WTC11 (cell line): ENCODE data around the gene KCMF1. TPM values are rescaled to one million over a fixed set of nuclear protein-coding genes. Genes with fewer than 3 reads are reported as not detected.

Source experiments
- ATAC-seq: fragments of 200-7000 bp; cut with Tn5 transposase; 2 replicates; pipeline ENCODE4 v1.10.0; 2021; ENCODE audit warnings: mild to moderate bottlenecking, moderate library complexity
- CTCF ChIA-PET: fragments of 300-600 bp; sonication (Branson Sonifier 250); formaldehyde crosslinking; loops from one replicate; lab custom pipeline; 2021; ENCODE audit warnings: antibody characterized with exemption; lab: Charles Lee
- POLR2A ChIA-PET: fragments of 350-600 bp; sonication (Branson Sonifier 250); formaldehyde crosslinking; loops from one replicate; lab custom pipeline; 2021; ENCODE audit warnings: antibody characterized with exemption; lab: Charles Lee
- DNase-seq: peaks from one replicate; pipeline ENCODE4 v3.0.0; 2021; ENCODE audit warnings: low spot score
- H3K27ac Mint-ChIP-seq: 2 replicates; pipeline ENCODE4 v1.8.0; 2021; ENCODE audit warnings: mixed read lengths
- H3K27me3 Mint-ChIP-seq: 2 replicates; pipeline ENCODE4 v1.8.0; 2021; ENCODE audit warnings: low read depth, mild to moderate bottlenecking, moderate library complexity, mixed read lengths
- H3K36me3 Mint-ChIP-seq: 2 replicates; pipeline ENCODE4 v1.8.0; 2021; ENCODE audit warnings: mixed read lengths
- H3K4me1 Mint-ChIP-seq: 2 replicates; pipeline ENCODE4 v1.8.0; 2022; ENCODE audit warnings: mixed read lengths
- H3K4me3 Mint-ChIP-seq: 2 replicates; pipeline ENCODE4 v1.8.0; 2021; ENCODE audit warnings: mild to moderate bottlenecking, moderate library complexity, mixed read lengths
- H3K9me3 Mint-ChIP-seq: 2 replicates; pipeline ENCODE4 v1.8.0; 2021; ENCODE audit warnings: mixed read lengths
- ATF1 ChIP-seq: sonication (generic); formaldehyde crosslinking; IDR thresholded peaks from 2 replicates; pipeline ENCODE4 v1.8.1; 2023; ENCODE audit warnings: mild to moderate bottlenecking, moderate library complexity, missing genetic modification reagents
- CBFB ChIP-seq: sonication (generic); formaldehyde crosslinking; IDR thresholded peaks from 2 replicates; pipeline ENCODE4 v1.8.1; 2022; ENCODE audit warnings: mild to moderate bottlenecking, low read depth, missing genetic modification reagents
- ESRRA ChIP-seq: sonication (generic); formaldehyde crosslinking; IDR thresholded peaks from 2 replicates; pipeline ENCODE4 v1.8.1; 2022; ENCODE audit warnings: mild to moderate bottlenecking, missing genetic modification reagents, borderline replicate concordance
- ETV6 ChIP-seq: sonication (generic); formaldehyde crosslinking; IDR thresholded peaks from 2 replicates; pipeline ENCODE4 v1.8.1; 2022; ENCODE audit warnings: mild to moderate bottlenecking, missing genetic modification reagents
- FOXP1 ChIP-seq: sonication (generic); formaldehyde crosslinking; IDR thresholded peaks from 2 replicates; pipeline ENCODE4 v1.8.0; 2022; ENCODE audit warnings: missing genetic modification reagents, mild to moderate bottlenecking, moderate library complexity, borderline replicate concordance
- GABPB1 ChIP-seq: sonication (generic); formaldehyde crosslinking; IDR thresholded peaks from 2 replicates; pipeline ENCODE4 v1.8.1; 2023; ENCODE audit warnings: mild to moderate bottlenecking, missing genetic modification reagents
- GTF2I ChIP-seq: fragments of 250-450 bp; sonication (Bioruptor Pico); conservative IDR thresholded peaks from 2 replicates; pipeline ENCODE4 v1.4.0; 2021; ENCODE audit warnings: mild to moderate bottlenecking
- HMGA2 ChIP-seq: fragments of 250-450 bp; sonication (Bioruptor Pico); IDR thresholded peaks from 2 replicates; pipeline ENCODE4 v1.4.0; 2021; ENCODE audit warnings: mild to moderate bottlenecking, moderate library complexity
- JAZF1 ChIP-seq: fragments of 250-450 bp; sonication (Bioruptor Pico); IDR thresholded peaks from 2 replicates; pipeline ENCODE4 v1.9.0; 2021; ENCODE audit warnings: moderate library complexity, mild to moderate bottlenecking, inconsistent platforms
- NR3C1 ChIP-seq: sonication (generic); formaldehyde crosslinking; conservative IDR thresholded peaks from 2 replicates; pipeline ENCODE4 v1.8.1; 2023; ENCODE audit warnings: low read depth, mild to moderate bottlenecking, missing genetic modification reagents
- SMAD4 ChIP-seq: sonication (generic); formaldehyde crosslinking; IDR thresholded peaks from 2 replicates; pipeline ENCODE4 v1.8.0; 2022; ENCODE audit warnings: mild to moderate bottlenecking, missing genetic modification reagents
- ZNF416 ChIP-seq: fragments of 250-450 bp; sonication (Bioruptor Pico); IDR thresholded peaks from 2 replicates; pipeline ENCODE4 v1.9.0; 2021; ENCODE audit warnings: mild to moderate bottlenecking, inconsistent platforms
- total RNA-seq: library from RNA; stranded (reverse); gene quantifications from 3 replicates; pipeline ENCODE4 v1.2.3, GENCODE V29; 2021
- TF ChIP-seq, protein P1 (sequence below): sonication (generic); formaldehyde crosslinking; IDR thresholded peaks from 2 replicates; pipeline ENCODE4 v1.8.1; 2022; ENCODE audit warnings: low read depth, missing genetic modification reagents, borderline replicate concordance
- TF ChIP-seq, protein P2 (sequence below): sonication (generic); formaldehyde crosslinking; IDR thresholded peaks from 2 replicates; pipeline ENCODE4 v1.8.1; 2023; ENCODE audit warnings: mild to moderate bottlenecking, missing genetic modification reagents, moderate library complexity
- TF ChIP-seq, protein P3 (sequence below): sonication (generic); formaldehyde crosslinking; IDR thresholded peaks from 2 replicates; pipeline ENCODE4 v1.8.0; 2022; ENCODE audit warnings: missing genetic modification reagents
- TF ChIP-seq, protein P4 (sequence below): sonication (generic); formaldehyde crosslinking; IDR thresholded peaks from 2 replicates; pipeline ENCODE4 v1.8.1; 2023; ENCODE audit warnings: mild to moderate bottlenecking, missing genetic modification reagents, borderline replicate concordance
- TF ChIP-seq, protein P5 (sequence below): sonication (generic); formaldehyde crosslinking; IDR thresholded peaks from 2 replicates; pipeline ENCODE4 v1.8.1; 2023; ENCODE audit warnings: mild to moderate bottlenecking, missing genetic modification reagents
- TF ChIP-seq, protein P6 (sequence below): sonication (generic); formaldehyde crosslinking; IDR thresholded peaks from 2 replicates; pipeline ENCODE4 v1.8.0; 2022; ENCODE audit warnings: mild to moderate bottlenecking, missing genetic modification reagents

The KCMF1 gene
- total RNA-seq, 1 experiment from 2014 or later = 117 TPM

DNA sequence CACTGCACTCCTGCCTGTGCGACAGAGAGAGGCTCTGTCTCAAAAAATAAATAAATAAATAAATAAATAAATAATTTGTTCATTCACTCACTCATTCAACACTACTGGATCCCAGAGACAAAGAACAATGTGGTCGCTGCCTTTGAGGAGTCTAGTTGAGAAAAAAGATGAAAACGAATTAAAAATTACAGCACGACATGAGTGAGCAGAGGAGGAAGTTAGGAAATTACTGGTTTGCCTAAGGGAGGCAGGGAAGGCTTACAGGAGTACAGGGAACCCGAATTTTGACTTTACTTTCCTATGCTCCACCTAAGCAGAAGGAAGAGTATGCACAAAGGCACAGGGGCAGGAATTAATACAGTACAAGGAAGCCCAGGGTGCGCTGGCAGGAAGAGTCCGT is 4.2 kb upstream of the KCMF1 start (continued):
- TF ChIP-seq, protein P1, sequence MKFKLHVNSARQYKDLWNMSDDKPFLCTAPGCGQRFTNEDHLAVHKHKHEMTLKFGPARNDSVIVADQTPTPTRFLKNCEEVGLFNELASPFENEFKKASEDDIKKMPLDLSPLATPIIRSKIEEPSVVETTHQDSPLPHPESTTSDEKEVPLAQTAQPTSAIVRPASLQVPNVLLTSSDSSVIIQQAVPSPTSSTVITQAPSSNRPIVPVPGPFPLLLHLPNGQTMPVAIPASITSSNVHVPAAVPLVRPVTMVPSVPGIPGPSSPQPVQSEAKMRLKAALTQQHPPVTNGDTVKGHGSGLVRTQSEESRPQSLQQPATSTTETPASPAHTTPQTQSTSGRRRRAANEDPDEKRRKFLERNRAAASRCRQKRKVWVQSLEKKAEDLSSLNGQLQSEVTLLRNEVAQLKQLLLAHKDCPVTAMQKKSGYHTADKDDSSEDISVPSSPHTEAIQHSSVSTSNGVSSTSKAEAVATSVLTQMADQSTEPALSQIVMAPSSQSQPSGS (CRISPR knock-in tag) = no peak
- no peak for TF ChIP-seq JAZF1
- TF ChIP-seq, protein P2, sequence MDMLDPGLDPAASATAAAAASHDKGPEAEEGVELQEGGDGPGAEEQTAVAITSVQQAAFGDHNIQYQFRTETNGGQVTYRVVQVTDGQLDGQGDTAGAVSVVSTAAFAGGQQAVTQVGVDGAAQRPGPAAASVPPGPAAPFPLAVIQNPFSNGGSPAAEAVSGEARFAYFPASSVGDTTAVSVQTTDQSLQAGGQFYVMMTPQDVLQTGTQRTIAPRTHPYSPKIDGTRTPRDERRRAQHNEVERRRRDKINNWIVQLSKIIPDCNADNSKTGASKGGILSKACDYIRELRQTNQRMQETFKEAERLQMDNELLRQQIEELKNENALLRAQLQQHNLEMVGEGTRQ (CRISPR knock-in tag) = no peak
- TF ChIP-seq ESRRA (CRISPR knock-in tag) = no peak

DNA sequence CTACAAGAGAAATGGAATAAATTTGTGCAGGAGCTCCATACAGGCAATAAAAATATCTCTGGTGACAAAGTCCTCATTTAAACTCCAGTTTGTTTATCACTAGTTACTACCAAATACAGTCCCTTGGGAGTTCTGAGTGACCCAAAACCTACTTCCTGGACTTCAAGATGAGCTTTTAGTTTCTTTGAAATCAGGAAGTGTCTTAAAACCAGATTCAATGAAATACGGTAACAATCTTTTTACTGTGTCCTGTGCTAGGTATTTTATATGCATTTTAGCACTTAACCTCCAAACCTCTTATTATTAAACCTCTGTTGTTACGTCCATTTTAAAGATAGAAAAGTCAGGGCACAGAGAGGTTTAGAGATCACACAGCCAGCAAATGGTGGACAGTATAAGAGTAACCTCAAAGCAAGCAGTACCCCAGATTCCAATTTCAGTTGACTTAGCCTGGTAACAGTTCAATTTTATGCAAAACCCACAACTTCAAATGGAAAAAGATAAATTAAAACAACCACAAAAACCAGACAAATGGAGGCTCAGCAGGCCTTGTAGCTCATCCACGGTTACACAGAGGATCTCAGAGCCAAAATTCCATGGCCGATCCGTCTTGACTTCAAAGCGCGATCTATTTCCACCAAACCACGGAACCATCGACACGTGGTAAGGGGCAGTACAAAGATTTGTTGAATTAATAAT is 1.3 kb upstream of the KCMF1 start:
- TF ChIP-seq SMAD4 (CRISPR knock-in tag) (no peak), GTF2I (CRISPR knock-in tag) (0 out of 2 replicates have a peak, but pooled peaks have one; percentile 49)
- DNase-seq = no peak
- no peak for ATAC-seq

DNA sequence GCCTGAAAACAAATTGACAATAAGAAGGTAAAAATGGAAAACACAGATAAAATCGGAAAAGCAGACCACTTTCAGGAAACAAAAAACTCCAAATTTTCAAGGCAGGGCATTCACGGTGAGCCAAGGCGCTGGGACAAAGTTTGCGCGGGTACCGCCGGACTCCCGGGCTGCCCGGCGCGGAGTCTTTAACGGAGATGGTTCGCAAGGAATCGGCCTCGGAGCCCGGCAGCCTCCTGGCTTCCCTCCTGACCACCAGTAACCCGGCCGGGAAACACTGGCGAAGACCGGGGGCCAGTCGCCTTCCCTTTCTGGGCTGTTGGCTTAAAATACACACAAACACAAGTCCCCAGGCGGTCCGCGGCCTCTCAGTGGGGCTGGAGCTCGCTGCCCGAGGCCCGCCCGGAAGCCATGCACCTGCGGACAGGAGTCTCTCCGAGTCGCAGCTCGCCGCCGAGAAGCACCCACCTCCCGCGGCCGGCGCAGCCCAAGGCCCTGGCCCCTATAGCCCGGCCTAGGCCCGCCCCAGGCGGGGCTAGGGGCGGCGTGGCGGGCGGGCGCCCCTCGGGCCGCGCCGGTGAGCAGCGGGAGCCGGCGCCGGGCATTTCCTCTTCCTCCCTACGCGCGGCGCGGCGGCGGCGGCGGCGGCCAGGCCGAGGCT is 622 bp upstream of the KCMF1 start:
- ATAC-seq = peak; percentile 30
- H3K4me1 Mint-ChIP-seq = peaks cover 49% of the 10 kb centered on the region
- H3K27ac Mint-ChIP-seq = peak overlapping the region; percentile 100
- DNase-seq = peak; percentile 71
- no peaks in the 10 kb centered on the region for H3K27me3 Mint-ChIP-seq
- ChIA-PET CTCF (interaction anchor here (1.0 to 4.9 kb wide), 2 partner anchors 12 to 45 kb away, joined by 4 to 32 read pairs; no protein-coding TSS in a partner anchor), POLR2A (interaction anchor here (1.1 to 6.7 kb wide), 4 partner anchors 11 to 83 kb away, joined by 3 to 90 read pairs (median 8); no protein-coding TSS in a partner anchor)
- peak overlapping the region; percentile 99 for H3K4me3 Mint-ChIP-seq
- no peaks in the 10 kb centered on the region for H3K9me3 Mint-ChIP-seq
- peaks cover 26% of the 10 kb centered on the region for H3K36me3 Mint-ChIP-seq
- no peak for TF ChIP-seq CBFB
- 0 out of 2 replicates have a peak, but pooled peaks have one; percentile 10 for TF ChIP-seq ZNF416
- TF ChIP-seq, protein P3, sequence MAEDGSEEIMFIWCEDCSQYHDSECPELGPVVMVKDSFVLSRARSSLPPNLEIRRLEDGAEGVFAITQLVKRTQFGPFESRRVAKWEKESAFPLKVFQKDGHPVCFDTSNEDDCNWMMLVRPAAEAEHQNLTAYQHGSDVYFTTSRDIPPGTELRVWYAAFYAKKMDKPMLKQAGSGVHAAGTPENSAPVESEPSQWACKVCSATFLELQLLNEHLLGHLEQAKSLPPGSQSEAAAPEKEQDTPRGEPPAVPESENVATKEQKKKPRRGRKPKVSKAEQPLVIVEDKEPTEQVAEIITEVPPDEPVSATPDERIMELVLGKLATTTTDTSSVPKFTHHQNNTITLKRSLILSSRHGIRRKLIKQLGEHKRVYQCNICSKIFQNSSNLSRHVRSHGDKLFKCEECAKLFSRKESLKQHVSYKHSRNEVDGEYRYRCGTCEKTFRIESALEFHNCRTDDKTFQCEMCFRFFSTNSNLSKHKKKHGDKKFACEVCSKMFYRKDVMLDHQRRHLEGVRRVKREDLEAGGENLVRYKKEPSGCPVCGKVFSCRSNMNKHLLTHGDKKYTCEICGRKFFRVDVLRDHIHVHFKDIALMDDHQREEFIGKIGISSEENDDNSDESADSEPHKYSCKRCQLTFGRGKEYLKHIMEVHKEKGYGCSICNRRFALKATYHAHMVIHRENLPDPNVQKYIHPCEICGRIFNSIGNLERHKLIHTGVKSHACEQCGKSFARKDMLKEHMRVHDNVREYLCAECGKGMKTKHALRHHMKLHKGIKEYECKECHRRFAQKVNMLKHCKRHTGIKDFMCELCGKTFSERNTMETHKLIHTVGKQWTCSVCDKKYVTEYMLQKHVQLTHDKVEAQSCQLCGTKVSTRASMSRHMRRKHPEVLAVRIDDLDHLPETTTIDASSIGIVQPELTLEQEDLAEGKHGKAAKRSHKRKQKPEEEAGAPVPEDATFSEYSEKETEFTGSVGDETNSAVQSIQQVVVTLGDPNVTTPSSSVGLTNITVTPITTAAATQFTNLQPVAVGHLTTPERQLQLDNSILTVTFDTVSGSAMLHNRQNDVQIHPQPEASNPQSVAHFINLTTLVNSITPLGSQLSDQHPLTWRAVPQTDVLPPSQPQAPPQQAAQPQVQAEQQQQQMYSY = no peak
- no peak for TF ChIP-seq NR3C1 (CRISPR knock-in tag)
- no peak; the same call in 1 of the 2 replicates for TF ChIP-seq GABPB1 (CRISPR knock-in tag)
- TF ChIP-seq, protein P4, sequence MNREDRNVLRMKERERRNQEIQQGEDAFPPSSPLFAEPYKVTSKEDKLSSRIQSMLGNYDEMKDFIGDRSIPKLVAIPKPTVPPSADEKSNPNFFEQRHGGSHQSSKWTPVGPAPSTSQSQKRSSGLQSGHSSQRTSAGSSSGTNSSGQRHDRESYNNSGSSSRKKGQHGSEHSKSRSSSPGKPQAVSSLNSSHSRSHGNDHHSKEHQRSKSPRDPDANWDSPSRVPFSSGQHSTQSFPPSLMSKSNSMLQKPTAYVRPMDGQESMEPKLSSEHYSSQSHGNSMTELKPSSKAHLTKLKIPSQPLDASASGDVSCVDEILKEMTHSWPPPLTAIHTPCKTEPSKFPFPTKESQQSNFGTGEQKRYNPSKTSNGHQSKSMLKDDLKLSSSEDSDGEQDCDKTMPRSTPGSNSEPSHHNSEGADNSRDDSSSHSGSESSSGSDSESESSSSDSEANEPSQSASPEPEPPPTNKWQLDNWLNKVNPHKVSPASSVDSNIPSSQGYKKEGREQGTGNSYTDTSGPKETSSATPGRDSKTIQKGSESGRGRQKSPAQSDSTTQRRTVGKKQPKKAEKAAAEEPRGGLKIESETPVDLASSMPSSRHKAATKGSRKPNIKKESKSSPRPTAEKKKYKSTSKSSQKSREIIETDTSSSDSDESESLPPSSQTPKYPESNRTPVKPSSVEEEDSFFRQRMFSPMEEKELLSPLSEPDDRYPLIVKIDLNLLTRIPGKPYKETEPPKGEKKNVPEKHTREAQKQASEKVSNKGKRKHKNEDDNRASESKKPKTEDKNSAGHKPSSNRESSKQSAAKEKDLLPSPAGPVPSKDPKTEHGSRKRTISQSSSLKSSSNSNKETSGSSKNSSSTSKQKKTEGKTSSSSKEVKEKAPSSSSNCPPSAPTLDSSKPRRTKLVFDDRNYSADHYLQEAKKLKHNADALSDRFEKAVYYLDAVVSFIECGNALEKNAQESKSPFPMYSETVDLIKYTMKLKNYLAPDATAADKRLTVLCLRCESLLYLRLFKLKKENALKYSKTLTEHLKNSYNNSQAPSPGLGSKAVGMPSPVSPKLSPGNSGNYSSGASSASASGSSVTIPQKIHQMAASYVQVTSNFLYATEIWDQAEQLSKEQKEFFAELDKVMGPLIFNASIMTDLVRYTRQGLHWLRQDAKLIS (CRISPR knock-in tag) = no peak
- TF ChIP-seq, protein P5, sequence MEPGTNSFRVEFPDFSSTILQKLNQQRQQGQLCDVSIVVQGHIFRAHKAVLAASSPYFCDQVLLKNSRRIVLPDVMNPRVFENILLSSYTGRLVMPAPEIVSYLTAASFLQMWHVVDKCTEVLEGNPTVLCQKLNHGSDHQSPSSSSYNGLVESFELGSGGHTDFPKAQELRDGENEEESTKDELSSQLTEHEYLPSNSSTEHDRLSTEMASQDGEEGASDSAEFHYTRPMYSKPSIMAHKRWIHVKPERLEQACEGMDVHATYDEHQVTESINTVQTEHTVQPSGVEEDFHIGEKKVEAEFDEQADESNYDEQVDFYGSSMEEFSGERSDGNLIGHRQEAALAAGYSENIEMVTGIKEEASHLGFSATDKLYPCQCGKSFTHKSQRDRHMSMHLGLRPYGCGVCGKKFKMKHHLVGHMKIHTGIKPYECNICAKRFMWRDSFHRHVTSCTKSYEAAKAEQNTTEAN = no peak
- no peak for TF ChIP-seq HMGA2 (CRISPR knock-in tag)
- TF ChIP-seq FOXP1 = 0 out of 2 replicates have a peak, but pooled peaks have one; percentile 19
- no peak for TF ChIP-seq ATF1 (CRISPR knock-in tag)
- TF ChIP-seq ETV6 (CRISPR knock-in tag) = no peak
- TF ChIP-seq, protein P6, sequence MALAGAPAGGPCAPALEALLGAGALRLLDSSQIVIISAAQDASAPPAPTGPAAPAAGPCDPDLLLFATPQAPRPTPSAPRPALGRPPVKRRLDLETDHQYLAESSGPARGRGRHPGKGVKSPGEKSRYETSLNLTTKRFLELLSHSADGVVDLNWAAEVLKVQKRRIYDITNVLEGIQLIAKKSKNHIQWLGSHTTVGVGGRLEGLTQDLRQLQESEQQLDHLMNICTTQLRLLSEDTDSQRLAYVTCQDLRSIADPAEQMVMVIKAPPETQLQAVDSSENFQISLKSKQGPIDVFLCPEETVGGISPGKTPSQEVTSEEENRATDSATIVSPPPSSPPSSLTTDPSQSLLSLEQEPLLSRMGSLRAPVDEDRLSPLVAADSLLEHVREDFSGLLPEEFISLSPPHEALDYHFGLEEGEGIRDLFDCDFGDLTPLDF = no peak

More for the DNA sequence above, 1.3 kb upstream of the KCMF1 start:
- no peaks in the 10 kb centered on the region for H3K27me3 Mint-ChIP-seq
- peak overlapping the region; percentile 99 for H3K4me3 Mint-ChIP-seq
- ChIA-PET CTCF (interaction anchor here (0.5 to 4.9 kb wide), 4 partner anchors 12 to 62 kb away, joined by 3 to 32 read pairs (median 5); no protein-coding TSS in a partner anchor), POLR2A (interaction anchor here (3.3 to 6.7 kb wide), 2 partner anchors 10 to 44 kb away, joined by 13 to 90 read pairs; no protein-coding TSS in a partner anchor)
- peaks cover 49% of the 10 kb centered on the region for H3K4me1 Mint-ChIP-seq
- peak overlapping the region; percentile 100 for H3K27ac Mint-ChIP-seq
- no peaks in the 10 kb centered on the region for H3K9me3 Mint-ChIP-seq
- peaks cover 33% of the 10 kb centered on the region for H3K36me3 Mint-ChIP-seq
